GM12801 (cell line): ENCODE measurements around the gene TPM4.

ENCODE experiments used
- CTCF ChIP-seq: IDR thresholded peaks from one replicate; pipeline ENCODE4 v1.5.1; 2011; ENCODE audit warnings: control low read depth; ENCODE audit not compliant: insufficient read length; ENCODE audit errors: extremely low read depth

The TPM4 gene

GRCh38 chr19:16068696-16069259, 7.5 kb upstream of the TPM4 start:
- TF ChIP-seq CTCF: no peak

GRCh38 chr19:16069813-16070365, 6.4 kb upstream of the TPM4 start:
- TF ChIP-seq CTCF: no peak

GRCh38 chr19:16070366-16070990, 5.8 kb upstream of the TPM4 start:
- no peak for TF ChIP-seq CTCF

- no peak for TF ChIP-seq CTCF
Measured at GRCh38 chr19:16071072-16071691, 5.1 kb upstream of the TPM4 start.

- TF ChIP-seq CTCF: no peak
Measured at GRCh38 chr19:16073481-16073880, 2.8 kb upstream of the TPM4 start.

GRCh38 chr19:16073988-16074387, 2.3 kb upstream of the TPM4 start:
- TF ChIP-seq CTCF: no peak

- no peak for TF ChIP-seq CTCF
Measured at GRCh38 chr19:16074488-16075365, 1.6 kb upstream of the TPM4 start.
